Tibial artery (tissue), 4 donors: Measurements from ENCODE around the gene TMEM9B.
"Not testable (repeated sequence)": the region's sequence is repeated elsewhere in the genome, so short reads cannot be mapped to it uniquely, and the experiment has no call there.

Experiments used
- DNase-seq, 2 donors: peaks; one replicate each; pipeline ENCODE4 v3.0.0-alpha.2; 2019
- H3K27ac ChIP-seq, 2 donors: fragments of 200-600 bp; sonication (generic) in 1 of 2; 1 replicate in 1 of 2; 2 replicates in 1 of 2; pipeline ENCODE4 v1.5.1; 2018 to 2019; ENCODE audit warnings: mild to moderate bottlenecking in 1 of 2
- H3K27me3 ChIP-seq, 2 donors: fragments of 200-600 bp; sonication (generic) in 1 of 2; one replicate each; pipeline versions ENCODE4 v1.5.1 to v1.6.0; 2016 to 2019
- H3K36me3 ChIP-seq, 3 donors: fragments of 200-600 bp; sonication (generic) in 2 of 3; one replicate each; pipeline ENCODE4 v1.5.1; 2016 to 2019; ENCODE audit warnings: mild to moderate bottlenecking in 2 of 3
- H3K4me1 ChIP-seq, 4 donors: fragments of 200-600 bp; sonication (generic) in 2 of 4; 1 replicate in 3 of 4; 2 replicates in 1 of 4; pipeline ENCODE4 v1.5.1; 2016 to 2019
- H3K4me3 ChIP-seq, 2 donors: fragments of 200-600 bp; sonication (generic) in 1 of 2; 1 replicate in 1 of 2; 2 replicates in 1 of 2; pipeline ENCODE4 v1.5.1; 2018 to 2019; ENCODE audit warnings: mild to moderate bottlenecking in 2 of 2
- H3K9me3 ChIP-seq, 3 donors: fragments of 200-600 bp; sonication (generic) in 1 of 3; one replicate each; pipeline ENCODE4 v1.5.1; 2016 to 2019
- CTCF ChIP-seq, 2 experiments: fragments of 200-600 bp in 1 of 2; fragments of 450-650 bp in 1 of 2; IDR thresholded peaks; one replicate each; pipeline ENCODE4 v1.5.1; 2017 to 2019; ENCODE audit warnings: antibody characterized with exemption in 2 of 2, mild to moderate bottlenecking in 1 of 2, moderate library complexity in 1 of 2
- intact Hi-C: fragments of 100-400 bp; cut with DNase I; formaldehyde crosslinking; loops from one replicate; pipeline ENCODE4 v1.15.0; 2023; ENCODE audit warnings: low total_unique reads

The TMEM9B gene

DNA sequence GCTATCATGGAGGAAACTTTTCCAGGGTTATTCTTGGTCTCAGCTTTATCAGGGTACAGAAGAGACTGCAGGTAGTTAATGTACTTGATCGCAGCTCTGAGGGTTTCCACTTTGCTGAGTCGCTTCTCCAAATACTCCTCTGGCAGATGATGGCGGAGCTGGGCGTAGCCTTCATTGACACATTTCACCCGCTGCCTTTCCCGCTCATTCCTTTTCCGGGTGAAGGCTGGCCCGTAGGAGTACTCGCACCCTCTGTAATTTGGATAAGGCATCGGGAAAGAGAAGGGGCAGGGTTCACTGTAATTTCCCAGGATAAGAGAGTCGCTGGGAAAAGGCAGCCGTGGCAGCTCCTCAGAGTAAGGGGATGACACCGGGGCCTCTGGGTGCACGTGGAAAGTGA is 26.6 kb downstream of the TMEM9B start:
- no peaks in the 10 kb centered on the region for H3K9me3 ChIP-seq

GRCh38 chr11:8937159-8937558 is 27.1 kb downstream of the TMEM9B start:
- H3K36me3 ChIP-seq: no peaks in the 10 kb centered on the region
- no peak overlapping the region for H3K4me3 ChIP-seq
- H3K4me1 ChIP-seq: no peaks in the 10 kb centered on the region
- H3K27ac ChIP-seq: no peak overlapping the region
- intact Hi-C loops: no loop called here
- TF ChIP-seq CTCF (IDR thresholded peaks at IDR 0.05): no peak
- DNase-seq: no peak
- no peaks in the 10 kb centered on the region for H3K27me3 ChIP-seq
- H3K9me3 ChIP-seq: no peaks in the 10 kb centered on the region

More for the DNA sequence above, 26.6 kb downstream of the TMEM9B start:
- no peak for TF ChIP-seq CTCF (IDR thresholded peaks at IDR 0.05)
- intact Hi-C loops: no loop called here
- Histone ChIP-seq H3K4me3 (no peak overlapping the region), H3K27me3 (no peaks in the 10 kb centered on the region), H3K36me3 (no peaks in the 10 kb centered on the region), H3K27ac (no peak overlapping the region), H3K4me1 (no peaks in the 10 kb centered on the region)
- no peak for DNase-seq

GRCh38 chr11:8935789-8936188 is 28.5 kb downstream of the TMEM9B start:
- H3K36me3 ChIP-seq, H3K9me3 ChIP-seq, H3K4me1 ChIP-seq, DNase-seq, intact Hi-C loops, H3K4me3 ChIP-seq, H3K27ac ChIP-seq, H3K27me3 ChIP-seq: not testable (repeated sequence)

DNA sequence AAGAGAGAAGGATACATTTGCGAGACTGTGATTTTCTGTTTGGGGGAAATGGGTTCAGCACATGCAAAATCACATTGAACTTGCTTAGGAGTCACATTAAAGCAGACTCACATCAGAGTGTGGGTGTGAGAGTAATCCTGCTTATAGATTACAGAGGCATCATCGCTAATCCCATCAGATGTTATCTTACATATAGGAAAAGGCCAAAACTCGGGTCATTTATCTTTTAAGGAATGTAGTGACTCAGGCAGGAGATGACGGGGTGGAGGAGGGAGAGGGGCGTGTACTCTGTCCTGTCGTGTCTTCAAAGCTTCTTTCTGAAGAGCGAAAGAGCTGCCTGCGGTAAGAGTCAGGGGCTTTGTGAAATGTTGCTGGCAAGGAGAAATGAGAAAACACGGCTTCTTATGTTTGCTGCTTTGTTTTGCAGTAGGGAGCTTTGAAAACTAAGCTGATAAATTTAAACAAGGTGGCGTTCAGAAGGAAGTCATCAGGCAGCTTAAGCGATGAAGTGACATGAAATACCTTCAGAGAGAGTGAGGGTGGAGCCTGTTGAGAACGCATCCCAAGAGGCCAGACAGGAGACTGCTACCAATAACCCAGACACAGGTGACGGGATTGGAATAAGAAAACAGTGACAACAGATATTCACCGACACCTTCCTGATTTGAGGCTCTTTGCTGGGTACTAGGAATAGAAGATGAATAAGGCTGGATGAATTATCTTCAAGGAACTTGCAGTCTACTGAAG is 29.3 kb downstream of the TMEM9B start:
- Histone ChIP-seq H3K36me3 (no peaks in the 10 kb centered on the region), H3K4me1 (no peaks in the 10 kb centered on the region), H3K27ac (no peak overlapping the region), H3K27me3 (no peaks in the 10 kb centered on the region), H3K9me3 (no peaks in the 10 kb centered on the region), H3K4me3 (no peak overlapping the region)
- no peak for TF ChIP-seq CTCF (IDR thresholded peaks at IDR 0.05)
- DNase-seq: no peak
- intact Hi-C loops: no loop called here

GRCh38 chr11:8933931-8934330 is 30.3 kb downstream of the TMEM9B start:
- DNase-seq: no peak
- no peaks in the 10 kb centered on the region for H3K4me1 ChIP-seq
- no peak overlapping the region for H3K4me3 ChIP-seq
- no peaks in the 10 kb centered on the region for H3K9me3 ChIP-seq
- no peak for TF ChIP-seq CTCF (IDR thresholded peaks at IDR 0.05)
- H3K36me3 ChIP-seq: no peaks in the 10 kb centered on the region
- no peak overlapping the region for H3K27ac ChIP-seq
- no peaks in the 10 kb centered on the region for H3K27me3 ChIP-seq
- intact Hi-C loops: no loop called here

- TF ChIP-seq CTCF (IDR thresholded peaks at IDR 0.05): no peak
- intact Hi-C loops: no loop called here
- no peaks in the 10 kb centered on the region for H3K27me3 ChIP-seq
- no peak for DNase-seq
- H3K36me3 ChIP-seq: no peaks in the 10 kb centered on the region
- H3K9me3 ChIP-seq: no peaks in the 10 kb centered on the region
- H3K4me3 ChIP-seq: no peak within 1 kb of the TSS
- H3K4me1 ChIP-seq: no peaks in the 10 kb centered on the region
- no peak within 1 kb of the TSS for H3K27ac ChIP-seq
These were observed 31.6 kb downstream of the TMEM9B start, which contains the start of gene C11orf16 for GRCh38 chr11:8932564-8933180. Gene C11orf16, minus strand, starts transcription at chr11:8932947. Its CDS starts 639 bp downstream, at chr11:8932308.
